Activated T-helper 1 cell treated with anti-CD3 and anti-CD28 coated beads, Interleukin-12 subunit alpha, Interleukin-12 subunit beta, Interleukin-2, Interleukin-4 antibody, amounts not matched to agents 30 ng/mL and 10 ng/mL and 1 ng/mL, durations not matched to agents 14 hours and 24 hours and 36 hours (primary cell): ENCODE data around the gene ZNF827. TPM values are rescaled to one million over a fixed set of nuclear protein-coding genes. Genes with fewer than 3 reads are reported as not detected.

Source experiments
- DNase-seq: peaks from one replicate; pipeline ENCODE4 v3.0.0; 2021; ENCODE audit warnings: low spot score
- H3K27ac Mint-ChIP-seq: one replicate; pipeline ENCODE4 v1.8.0; 2021; ENCODE audit warnings: mild to moderate bottlenecking, mixed read lengths
- H3K27me3 Mint-ChIP-seq: one replicate; pipeline ENCODE4 v1.8.0; 2022; ENCODE audit warnings: mild to moderate bottlenecking, moderate library complexity, mixed read lengths; ENCODE audit not compliant: insufficient read depth
- H3K36me3 Mint-ChIP-seq: one replicate; pipeline ENCODE4 v1.8.0; 2021; ENCODE audit warnings: low read depth, mixed read lengths
- H3K4me1 Mint-ChIP-seq: one replicate; pipeline ENCODE4 v1.8.0; 2021; ENCODE audit warnings: low read depth, mixed read lengths
- H3K4me3 Mint-ChIP-seq: one replicate; pipeline ENCODE4 v1.8.0; 2021; ENCODE audit warnings: mild to moderate bottlenecking, moderate library complexity, mixed read lengths
- H3K9me3 Mint-ChIP-seq: one replicate; pipeline ENCODE4 v1.8.0; 2021; ENCODE audit warnings: mixed read lengths
- intact Hi-C: fragments of 100-400 bp; cut with micrococcal nuclease; formaldehyde crosslinking; loops from one replicate; pipeline ENCODE4 v1.15.1; 2024
- total RNA-seq: library from RNA; stranded (reverse); gene quantifications from 2 replicates; pipeline ENCODE4 v1.2.3, GENCODE V29; 2022

The ZNF827 gene
- total RNA-seq, 1 donor from 2014 or later = 51.1 TPM

DNA sequence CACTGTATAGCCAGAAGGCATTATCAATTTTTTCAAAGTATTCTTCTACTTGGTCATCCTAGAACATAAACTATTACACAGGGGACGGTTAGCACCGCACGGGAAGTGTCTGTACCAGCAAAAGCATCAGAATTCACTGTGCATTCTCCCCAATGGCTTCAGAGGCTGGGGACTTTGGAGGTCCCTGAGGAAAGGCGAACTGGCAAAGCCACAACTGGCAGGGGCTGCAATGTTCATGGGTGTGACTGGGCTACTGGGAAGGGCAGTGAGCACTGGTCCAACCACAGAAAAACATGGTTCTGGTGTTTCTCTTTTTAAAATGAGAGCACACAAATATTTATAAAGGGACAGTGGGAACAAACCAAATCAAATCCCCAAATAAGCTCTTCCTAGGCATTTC is 175.2 kb downstream of the ZNF827 start:
- Mint-ChIP-seq H3K27me3 (no peaks in the 10 kb centered on the region), H3K4me1 (peaks cover 35% of the 10 kb centered on the region), H3K27ac (peak overlapping the region; percentile 1), H3K36me3 (peaks cover 75% of the 10 kb centered on the region), H3K4me3 (no peak overlapping the region), H3K9me3 (peaks cover 17% of the 10 kb centered on the region)
- intact Hi-C loops = no loop called here
- no peak for DNase-seq

- intact Hi-C loops = no loop called here
- Mint-ChIP-seq H3K4me1 (peaks cover 38% of the 10 kb centered on the region), H3K27me3 (no peaks in the 10 kb centered on the region), H3K9me3 (peaks cover 13% of the 10 kb centered on the region), H3K4me3 (no peak overlapping the region), H3K36me3 (peaks cover 76% of the 10 kb centered on the region), H3K27ac (no peak overlapping the region)
- DNase-seq = no peak
Observed at GRCh38 chr4:145762719-145763118, 175.9 kb downstream of the ZNF827 start.

- no peak overlapping the region for H3K4me3 Mint-ChIP-seq
- peaks cover 38% of the 10 kb centered on the region for H3K4me1 Mint-ChIP-seq
- H3K36me3 Mint-ChIP-seq = peaks cover 68% of the 10 kb centered on the region
- no peak for DNase-seq
- peak overlapping the region; percentile 72 for H3K27ac Mint-ChIP-seq
- intact Hi-C loops = no loop called here
- no peaks in the 10 kb centered on the region for H3K27me3 Mint-ChIP-seq
- H3K9me3 Mint-ChIP-seq = peaks cover under 1% of the 10 kb centered on the region
Observed at GRCh38 chr4:145760961-145761929, 177.4 kb downstream of the ZNF827 start.

- Mint-ChIP-seq H3K4me3 (no peak overlapping the region), H3K9me3 (no peaks in the 10 kb centered on the region), H3K27ac (peak overlapping the region; percentile 72), H3K4me1 (peaks cover 39% of the 10 kb centered on the region), H3K36me3 (peaks cover 59% of the 10 kb centered on the region), H3K27me3 (no peaks in the 10 kb centered on the region)
- DNase-seq = no peak
- intact Hi-C loops = no loop called here
Observed at GRCh38 chr4:145760176-145760575, 178.4 kb downstream of the ZNF827 start.

- no peak for DNase-seq
- Mint-ChIP-seq H3K36me3 (peaks cover 42% of the 10 kb centered on the region), H3K27ac (no peak overlapping the region), H3K27me3 (no peaks in the 10 kb centered on the region), H3K4me1 (peaks cover 39% of the 10 kb centered on the region), H3K4me3 (no peak overlapping the region), H3K9me3 (peaks cover under 1% of the 10 kb centered on the region)
- intact Hi-C loops = no loop called here
Observed at GRCh38 chr4:145757188-145757587, 181.4 kb downstream of the ZNF827 start.

DNA sequence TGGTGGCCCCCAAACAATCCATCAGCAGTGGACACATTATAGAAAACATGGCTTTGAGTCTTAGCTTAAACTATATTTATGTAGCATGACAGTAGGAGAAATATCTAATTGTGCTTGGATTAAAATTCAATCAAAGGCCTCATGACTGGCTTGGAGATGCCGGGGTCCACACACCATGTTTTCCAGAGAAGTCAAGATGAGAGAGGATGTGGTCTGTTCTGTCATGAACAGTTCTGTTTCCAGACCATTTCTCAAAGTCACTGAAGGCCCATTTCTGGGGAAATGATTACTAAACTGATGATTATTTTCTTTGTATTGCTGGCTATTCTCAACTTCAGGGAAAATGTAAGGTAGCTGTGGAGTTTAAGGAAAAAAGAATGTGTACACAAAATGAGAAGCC is 182.4 kb downstream of the ZNF827 start:
- peaks cover 37% of the 10 kb centered on the region for H3K36me3 Mint-ChIP-seq
- intact Hi-C loops = no loop called here
- no peak for DNase-seq
- H3K4me3 Mint-ChIP-seq = no peak overlapping the region
- peaks cover 6% of the 10 kb centered on the region for H3K9me3 Mint-ChIP-seq
- H3K27ac Mint-ChIP-seq = peak overlapping the region; percentile 45
- H3K4me1 Mint-ChIP-seq = peaks cover 39% of the 10 kb centered on the region
- H3K27me3 Mint-ChIP-seq = no peaks in the 10 kb centered on the region

GRCh38 chr4:145755802-145756201 is 182.8 kb downstream of the ZNF827 start:
- no peak for DNase-seq
- Mint-ChIP-seq H3K27me3 (no peaks in the 10 kb centered on the region), H3K4me3 (no peak overlapping the region), H3K9me3 (peaks cover 6% of the 10 kb centered on the region), H3K4me1 (peaks cover 38% of the 10 kb centered on the region), H3K27ac (peak overlapping the region; percentile 45), H3K36me3 (peaks cover 34% of the 10 kb centered on the region)
- intact Hi-C loops = no loop called here

DNA sequence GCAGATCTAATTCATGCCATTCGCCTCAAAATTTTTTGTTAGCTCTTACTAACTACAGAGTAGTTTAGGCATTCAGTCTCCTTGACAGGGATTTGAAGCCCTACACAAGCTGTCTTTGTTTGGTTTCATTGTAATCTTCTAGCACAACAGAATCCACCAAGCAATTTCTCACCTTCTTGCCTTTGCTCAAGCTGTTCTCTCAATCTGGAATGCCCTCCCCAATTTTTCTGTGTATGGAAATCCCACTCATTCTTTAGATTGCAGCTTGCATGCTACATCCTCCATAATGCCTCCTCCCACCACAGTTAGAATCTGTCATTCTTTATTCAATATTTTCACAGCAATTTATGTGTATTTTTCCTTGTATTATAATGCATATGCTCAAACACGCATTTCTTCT is 195.0 kb downstream of the ZNF827 start:
- Mint-ChIP-seq H3K4me1 (no peaks in the 10 kb centered on the region), H3K9me3 (peaks cover 24% of the 10 kb centered on the region), H3K27ac (no peak overlapping the region), H3K27me3 (peaks cover 34% of the 10 kb centered on the region), H3K4me3 (no peak overlapping the region), H3K36me3 (no peaks in the 10 kb centered on the region)
- DNase-seq = no peak
- intact Hi-C loops = no loop called here

DNA sequence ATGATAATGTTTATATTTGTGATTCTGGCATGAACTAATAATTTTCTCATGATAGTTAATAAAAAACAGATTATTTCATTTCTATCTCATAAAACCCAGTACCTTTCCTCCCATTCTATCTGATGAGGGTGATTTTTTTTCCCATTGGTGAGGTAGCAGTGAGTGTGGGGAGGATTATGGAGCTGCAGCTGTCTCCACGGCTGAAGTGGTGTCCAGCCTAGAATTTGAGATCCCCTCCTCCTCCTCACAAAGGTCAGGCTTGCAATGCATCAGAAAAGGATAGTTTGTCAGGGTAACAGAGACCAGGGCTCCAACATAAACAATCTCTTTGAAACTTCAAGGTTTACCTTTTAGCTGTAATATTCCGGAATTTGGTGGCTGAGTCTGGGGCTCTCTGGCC is 197.8 kb downstream of the ZNF827 start:
- intact Hi-C loops = no loop called here
- Mint-ChIP-seq H3K27me3 (peaks cover 11% of the 10 kb centered on the region), H3K4me1 (no peaks in the 10 kb centered on the region), H3K27ac (no peak overlapping the region), H3K9me3 (peaks cover 6% of the 10 kb centered on the region), H3K36me3 (no peaks in the 10 kb centered on the region), H3K4me3 (no peak overlapping the region)
- DNase-seq = no peak

GRCh38 chr4:145739845-145740244 is 198.8 kb downstream of the ZNF827 start:
- H3K9me3 Mint-ChIP-seq = no peaks in the 10 kb centered on the region

DNA sequence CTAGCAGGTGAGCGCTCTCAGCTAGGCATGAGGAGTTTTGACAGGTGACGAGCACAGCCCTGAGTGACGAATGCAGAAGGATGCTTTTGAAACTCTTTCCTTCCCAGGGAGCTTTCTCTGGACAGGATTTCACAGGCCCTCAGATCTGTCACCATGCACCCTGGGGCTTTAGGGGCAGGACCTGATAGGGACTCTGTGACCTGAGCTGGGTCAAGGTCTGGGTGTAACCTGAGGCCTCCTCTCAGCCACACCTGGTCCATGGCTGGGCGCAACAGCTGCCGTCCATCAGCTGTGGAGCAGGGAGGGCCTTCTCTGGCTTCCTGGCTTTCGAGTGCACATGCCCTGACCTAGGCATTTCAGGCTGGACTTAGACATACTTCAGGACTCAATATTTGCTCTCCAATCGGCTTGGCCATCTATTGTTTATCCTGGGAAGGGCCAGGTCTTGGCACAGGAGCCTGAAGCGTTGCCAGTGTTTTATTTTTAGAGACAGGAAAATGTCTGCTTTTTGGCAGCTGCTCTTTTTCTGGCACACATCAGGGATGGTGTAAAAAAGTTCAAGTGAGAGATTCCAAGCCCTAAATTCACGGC is 202.3 kb downstream of the ZNF827 start:
- Mint-ChIP-seq H3K27ac (no peak overlapping the region), H3K27me3 (peaks cover 4% of the 10 kb centered on the region), H3K4me3 (no peak overlapping the region), H3K4me1 (peaks cover 10% of the 10 kb centered on the region), H3K9me3 (no peaks in the 10 kb centered on the region), H3K36me3 (no peaks in the 10 kb centered on the region)
- DNase-seq = no peak
- intact Hi-C loops = loop anchor here (10.0 kb wide), 1 partner anchor 252 kb away; the partner anchor contains the start of gene SMAD1

More at GRCh38 chr4:145739845-145740244, 198.8 kb downstream of the ZNF827 start:
- H3K36me3 Mint-ChIP-seq = no peaks in the 10 kb centered on the region
- no peak overlapping the region for H3K27ac Mint-ChIP-seq
- no peaks in the 10 kb centered on the region for H3K4me1 Mint-ChIP-seq
- H3K27me3 Mint-ChIP-seq = peaks cover 11% of the 10 kb centered on the region
- H3K4me3 Mint-ChIP-seq = no peak overlapping the region
- intact Hi-C loops = loop anchor here (10.0 kb wide), 1 partner anchor 255 kb away; the partner anchor contains the start of gene SMAD1
- DNase-seq = no peak

DNA sequence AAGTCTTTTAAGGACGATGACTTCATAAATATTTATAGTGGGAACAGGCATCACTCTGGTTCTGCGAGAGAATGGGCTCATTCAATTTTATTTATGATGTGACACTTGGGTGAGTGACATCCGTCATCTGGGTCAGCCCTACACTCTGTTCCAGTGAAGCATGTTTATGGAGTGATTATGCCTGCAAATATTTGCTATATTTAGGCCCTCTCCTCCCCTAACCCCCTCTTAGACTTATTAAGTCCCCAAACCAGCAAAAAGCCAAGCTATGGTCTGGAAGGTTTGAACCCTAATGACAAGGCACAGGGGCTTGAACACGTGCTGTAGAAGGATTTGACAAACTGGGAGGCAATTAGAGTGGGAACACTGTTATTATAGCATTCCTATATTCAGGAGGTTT is 202.8 kb downstream of the ZNF827 start:
- no peaks in the 10 kb centered on the region for H3K9me3 Mint-ChIP-seq
- intact Hi-C loops = loop anchor here (10.0 kb wide), 1 partner anchor 251 kb away; the partner anchor contains the start of gene SMAD1

DNA sequence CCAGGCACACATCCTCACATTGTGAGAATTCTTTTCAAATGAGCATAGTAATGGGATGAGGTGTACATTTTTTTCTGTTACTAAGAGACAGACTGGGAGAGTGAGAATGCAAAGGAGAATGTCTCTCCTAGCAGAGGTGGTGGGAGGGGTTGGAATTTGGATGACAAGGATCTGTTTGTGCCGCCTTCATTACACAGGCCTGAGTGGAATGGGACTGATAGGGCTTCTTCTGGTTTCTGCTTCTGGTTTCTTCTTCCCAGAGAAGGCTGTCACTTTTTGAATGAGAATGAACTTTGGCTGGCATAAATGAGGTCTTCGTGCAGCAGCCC is 203.3 kb downstream of the ZNF827 start:
- no peak for DNase-seq
- no peak overlapping the region for H3K27ac Mint-ChIP-seq

More for the DNA sequence above, 202.8 kb downstream of the ZNF827 start:
- Mint-ChIP-seq H3K27me3 (peaks cover 4% of the 10 kb centered on the region), H3K4me1 (peaks cover 10% of the 10 kb centered on the region), H3K4me3 (no peak overlapping the region), H3K36me3 (no peaks in the 10 kb centered on the region), H3K27ac (no peak overlapping the region)
- DNase-seq = no peak

More for the DNA sequence above, 203.3 kb downstream of the ZNF827 start:
- intact Hi-C loops = loop anchor here (10.0 kb wide), 1 partner anchor 251 kb away; the partner anchor contains the start of gene SMAD1
- Mint-ChIP-seq H3K4me1 (peaks cover 10% of the 10 kb centered on the region), H3K27me3 (peaks cover 3% of the 10 kb centered on the region), H3K36me3 (no peaks in the 10 kb centered on the region), H3K9me3 (no peaks in the 10 kb centered on the region), H3K4me3 (no peak overlapping the region)
